ENCODE measurements around the gene NT5M.

DNA sequence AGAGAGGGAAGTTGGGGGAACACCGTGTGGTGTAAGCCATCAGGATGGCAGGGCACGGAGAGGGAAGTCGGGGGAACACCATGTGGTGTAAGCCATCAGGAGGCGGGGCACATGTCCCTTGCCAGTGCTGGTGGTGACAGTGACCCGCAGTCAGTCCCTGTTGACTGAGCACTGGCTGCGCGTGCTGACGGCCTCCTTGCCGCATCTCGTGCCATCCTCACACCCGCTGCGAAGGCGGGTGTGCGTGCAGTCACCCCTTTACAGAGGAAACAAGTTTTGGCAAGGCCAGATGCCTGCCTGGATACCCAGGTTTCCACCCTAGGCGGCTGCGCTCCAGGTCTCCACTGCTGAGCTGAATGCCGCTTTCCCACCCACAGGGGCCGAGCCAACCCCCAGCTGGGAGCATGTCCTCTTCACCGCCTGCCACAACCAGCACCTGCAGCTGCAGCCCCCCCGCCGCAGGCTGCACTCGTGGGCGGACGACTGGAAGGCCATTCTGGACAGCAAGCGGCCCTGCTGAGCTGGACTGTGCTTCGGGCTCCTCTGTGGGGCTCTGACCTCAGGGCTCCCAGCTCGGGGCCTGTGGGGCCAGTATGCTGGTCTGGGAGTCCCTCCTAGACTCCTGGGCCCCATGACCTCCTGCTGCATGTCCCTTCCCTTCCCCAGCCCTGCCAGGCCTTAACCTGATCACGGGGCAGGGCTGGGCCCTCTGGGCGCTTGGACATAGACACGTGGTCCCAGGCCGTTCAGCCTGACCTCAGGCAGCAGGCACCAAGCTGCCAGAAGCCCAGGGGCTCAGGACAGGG is 43.5 kb downstream of the NT5M start:
- TF ChIP-seq, protein P1, sequence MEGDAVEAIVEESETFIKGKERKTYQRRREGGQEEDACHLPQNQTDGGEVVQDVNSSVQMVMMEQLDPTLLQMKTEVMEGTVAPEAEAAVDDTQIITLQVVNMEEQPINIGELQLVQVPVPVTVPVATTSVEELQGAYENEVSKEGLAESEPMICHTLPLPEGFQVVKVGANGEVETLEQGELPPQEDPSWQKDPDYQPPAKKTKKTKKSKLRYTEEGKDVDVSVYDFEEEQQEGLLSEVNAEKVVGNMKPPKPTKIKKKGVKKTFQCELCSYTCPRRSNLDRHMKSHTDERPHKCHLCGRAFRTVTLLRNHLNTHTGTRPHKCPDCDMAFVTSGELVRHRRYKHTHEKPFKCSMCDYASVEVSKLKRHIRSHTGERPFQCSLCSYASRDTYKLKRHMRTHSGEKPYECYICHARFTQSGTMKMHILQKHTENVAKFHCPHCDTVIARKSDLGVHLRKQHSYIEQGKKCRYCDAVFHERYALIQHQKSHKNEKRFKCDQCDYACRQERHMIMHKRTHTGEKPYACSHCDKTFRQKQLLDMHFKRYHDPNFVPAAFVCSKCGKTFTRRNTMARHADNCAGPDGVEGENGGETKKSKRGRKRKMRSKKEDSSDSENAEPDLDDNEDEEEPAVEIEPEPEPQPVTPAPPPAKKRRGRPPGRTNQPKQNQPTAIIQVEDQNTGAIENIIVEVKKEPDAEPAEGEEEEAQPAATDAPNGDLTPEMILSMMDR (IDR thresholded peaks at IDR 0.05 in 2 of 3, conservative IDR thresholded peaks at IDR 0.05 in 1 of 3; ENCODE audit: borderline replicate concordance in 1 of 3, insufficient read depth in 1 of 3, low read depth in 2 of 3, low read length in 2 of 3), result no peak
- TF ChIP-seq EZH2 (IDR thresholded peaks at IDR 0.05) (no peak), SIN3A (IDR thresholded peaks at IDR 0.05; ENCODE audit: low read depth) (no peak), CEBPB (IDR thresholded peaks at IDR 0.05; ENCODE audit: low read depth) (no peak), YY1 (IDR thresholded peaks at IDR 0.05; ENCODE audit: extremely low read depth, insufficient replicate concordance, low read depth, low read length) (no peak)
- TF ChIP-seq, protein P2, sequence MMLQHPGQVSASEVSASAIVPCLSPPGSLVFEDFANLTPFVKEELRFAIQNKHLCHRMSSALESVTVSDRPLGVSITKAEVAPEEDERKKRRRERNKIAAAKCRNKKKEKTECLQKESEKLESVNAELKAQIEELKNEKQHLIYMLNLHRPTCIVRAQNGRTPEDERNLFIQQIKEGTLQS (IDR thresholded peaks at IDR 0.05), result no peak
